Type B pancreatic cell (in vitro differentiated cells): Measurements from ENCODE around the gene CLTCL1. TPM values are rescaled to one million over a fixed set of nuclear protein-coding genes. Genes with fewer than 3 reads are reported as not detected.

Experiments used
- DNase-seq: peaks from one replicate; pipeline ENCODE4 v3.0.0; 2021; ENCODE audit warnings: mixed read lengths; ENCODE audit not compliant: unreplicated experiment; ENCODE audit errors: extremely low spot score
- H3K27ac Mint-ChIP-seq: 2 replicates; pipeline ENCODE4 v1.8.0; 2021; ENCODE audit warnings: mild to moderate bottlenecking, mixed read lengths
- H3K27me3 Mint-ChIP-seq: 2 replicates; pipeline ENCODE4 v1.8.0; 2021; ENCODE audit warnings: mixed read lengths
- H3K36me3 Mint-ChIP-seq: 2 replicates; pipeline ENCODE4 v1.8.0; 2021; ENCODE audit warnings: mixed read lengths
- H3K4me1 Mint-ChIP-seq: one replicate; pipeline ENCODE4 v1.8.0; 2021; ENCODE audit warnings: mixed read lengths; ENCODE audit not compliant: unreplicated experiment
- H3K4me3 Mint-ChIP-seq: 2 replicates; pipeline ENCODE4 v1.8.0; 2021; ENCODE audit warnings: mild to moderate bottlenecking, mixed read lengths
- H3K9me3 Mint-ChIP-seq: 2 replicates; pipeline ENCODE4 v1.8.0; 2021; ENCODE audit warnings: mixed read lengths
- total RNA-seq: library from RNA; stranded (reverse); gene quantifications from 2 replicates; pipeline ENCODE4 v1.2.1, GENCODE V29; 2021; ENCODE audit warnings: low replicate concordance
- TF ChIP-seq, protein P1 (sequence below): fragments of 200-600 bp; sonication (generic); conservative IDR thresholded peaks from 2 replicates; pipeline ENCODE4 v1.5.0; 2021; ENCODE audit warnings: antibody characterized with exemption, mild to moderate bottlenecking

CLTCL1 gene
- total RNA-seq, 1 donor from 2014 or later, result 11.6 TPM

DNA sequence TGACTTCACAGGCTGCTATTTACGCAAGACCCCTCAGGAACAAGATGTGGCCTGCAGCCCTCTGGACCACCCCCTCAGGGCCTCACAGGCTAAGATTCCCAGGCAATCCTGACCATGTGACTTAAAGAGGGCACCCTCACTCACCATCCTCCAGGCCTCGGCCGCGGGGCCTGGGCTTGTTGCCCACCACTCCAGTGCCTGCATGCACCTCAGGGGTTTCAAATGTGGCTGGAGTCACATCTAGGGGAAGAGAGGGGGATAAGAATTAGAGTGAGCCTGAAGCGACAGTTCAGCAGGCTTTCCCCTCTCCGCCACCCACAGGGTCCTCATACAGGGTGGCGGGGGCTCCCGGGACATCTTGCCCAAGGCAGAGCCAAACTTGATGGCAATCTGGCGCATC, 149.1 kb downstream of the CLTCL1 start:
- H3K4me3 Mint-ChIP-seq, result peak overlapping the region; percentile 55
- H3K27ac Mint-ChIP-seq, result no peak overlapping the region
- H3K36me3 Mint-ChIP-seq, result peaks cover 5% of the 10 kb centered on the region
- TF ChIP-seq, protein P1, sequence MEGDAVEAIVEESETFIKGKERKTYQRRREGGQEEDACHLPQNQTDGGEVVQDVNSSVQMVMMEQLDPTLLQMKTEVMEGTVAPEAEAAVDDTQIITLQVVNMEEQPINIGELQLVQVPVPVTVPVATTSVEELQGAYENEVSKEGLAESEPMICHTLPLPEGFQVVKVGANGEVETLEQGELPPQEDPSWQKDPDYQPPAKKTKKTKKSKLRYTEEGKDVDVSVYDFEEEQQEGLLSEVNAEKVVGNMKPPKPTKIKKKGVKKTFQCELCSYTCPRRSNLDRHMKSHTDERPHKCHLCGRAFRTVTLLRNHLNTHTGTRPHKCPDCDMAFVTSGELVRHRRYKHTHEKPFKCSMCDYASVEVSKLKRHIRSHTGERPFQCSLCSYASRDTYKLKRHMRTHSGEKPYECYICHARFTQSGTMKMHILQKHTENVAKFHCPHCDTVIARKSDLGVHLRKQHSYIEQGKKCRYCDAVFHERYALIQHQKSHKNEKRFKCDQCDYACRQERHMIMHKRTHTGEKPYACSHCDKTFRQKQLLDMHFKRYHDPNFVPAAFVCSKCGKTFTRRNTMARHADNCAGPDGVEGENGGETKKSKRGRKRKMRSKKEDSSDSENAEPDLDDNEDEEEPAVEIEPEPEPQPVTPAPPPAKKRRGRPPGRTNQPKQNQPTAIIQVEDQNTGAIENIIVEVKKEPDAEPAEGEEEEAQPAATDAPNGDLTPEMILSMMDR, result no peak
- no peak for DNase-seq
- peaks cover 21% of the 10 kb centered on the region for H3K27me3 Mint-ChIP-seq
- H3K4me1 Mint-ChIP-seq, result peaks cover 12% of the 10 kb centered on the region
- no peaks in the 10 kb centered on the region for H3K9me3 Mint-ChIP-seq

DNA sequence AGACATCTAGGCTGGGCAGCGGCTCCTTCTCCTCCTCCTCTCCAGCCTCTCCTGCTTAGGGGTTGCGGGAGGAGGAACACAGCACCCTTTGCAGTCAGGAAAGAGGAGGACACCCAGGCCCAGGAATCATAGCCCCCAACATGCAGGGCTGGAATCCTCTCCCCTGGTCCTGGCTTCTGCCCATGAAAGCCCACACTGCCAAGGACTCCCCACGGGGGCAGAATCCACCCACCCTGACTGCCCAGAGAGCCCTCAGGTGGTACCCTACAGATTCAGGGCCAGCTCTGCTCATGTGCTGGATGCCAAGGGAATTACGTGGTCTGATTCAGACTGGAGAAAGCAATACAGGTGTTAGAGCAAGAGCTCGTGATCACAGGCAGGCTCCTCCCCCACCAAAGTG, 151.5 kb downstream of the CLTCL1 start:
- Mint-ChIP-seq H3K27ac (no peak overlapping the region), H3K4me3 (no peak overlapping the region), H3K9me3 (no peaks in the 10 kb centered on the region), H3K4me1 (peaks cover 12% of the 10 kb centered on the region), H3K27me3 (peaks cover 5% of the 10 kb centered on the region), H3K36me3 (peaks cover 18% of the 10 kb centered on the region)
- no peak for DNase-seq
- TF ChIP-seq, protein P1, result no peak

DNA sequence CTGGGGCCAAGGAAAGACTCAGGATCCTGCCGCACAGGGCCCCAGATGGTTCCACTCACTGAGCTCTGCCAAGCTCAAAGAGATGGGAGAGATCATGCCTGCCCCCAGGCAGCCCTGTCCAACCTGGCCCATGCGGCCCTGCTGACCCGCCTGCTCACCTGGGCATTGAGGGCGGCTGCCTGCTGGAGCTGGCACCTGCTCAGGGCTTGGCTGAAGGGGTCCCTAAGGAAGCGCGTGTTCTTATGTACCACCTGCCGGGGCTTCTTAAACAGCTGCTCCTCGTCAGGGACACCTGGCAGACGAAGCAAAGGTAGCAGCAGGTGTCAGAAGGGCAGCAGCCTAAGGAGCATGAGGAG, 152.5 kb downstream of the CLTCL1 start:
- Mint-ChIP-seq H3K9me3 (no peaks in the 10 kb centered on the region), H3K36me3 (peaks cover 13% of the 10 kb centered on the region), H3K4me3 (no peak overlapping the region), H3K27me3 (no peaks in the 10 kb centered on the region), H3K27ac (no peak overlapping the region), H3K4me1 (peaks cover 3% of the 10 kb centered on the region)
- DNase-seq, result no peak
- TF ChIP-seq, protein P1, result no peak

DNA sequence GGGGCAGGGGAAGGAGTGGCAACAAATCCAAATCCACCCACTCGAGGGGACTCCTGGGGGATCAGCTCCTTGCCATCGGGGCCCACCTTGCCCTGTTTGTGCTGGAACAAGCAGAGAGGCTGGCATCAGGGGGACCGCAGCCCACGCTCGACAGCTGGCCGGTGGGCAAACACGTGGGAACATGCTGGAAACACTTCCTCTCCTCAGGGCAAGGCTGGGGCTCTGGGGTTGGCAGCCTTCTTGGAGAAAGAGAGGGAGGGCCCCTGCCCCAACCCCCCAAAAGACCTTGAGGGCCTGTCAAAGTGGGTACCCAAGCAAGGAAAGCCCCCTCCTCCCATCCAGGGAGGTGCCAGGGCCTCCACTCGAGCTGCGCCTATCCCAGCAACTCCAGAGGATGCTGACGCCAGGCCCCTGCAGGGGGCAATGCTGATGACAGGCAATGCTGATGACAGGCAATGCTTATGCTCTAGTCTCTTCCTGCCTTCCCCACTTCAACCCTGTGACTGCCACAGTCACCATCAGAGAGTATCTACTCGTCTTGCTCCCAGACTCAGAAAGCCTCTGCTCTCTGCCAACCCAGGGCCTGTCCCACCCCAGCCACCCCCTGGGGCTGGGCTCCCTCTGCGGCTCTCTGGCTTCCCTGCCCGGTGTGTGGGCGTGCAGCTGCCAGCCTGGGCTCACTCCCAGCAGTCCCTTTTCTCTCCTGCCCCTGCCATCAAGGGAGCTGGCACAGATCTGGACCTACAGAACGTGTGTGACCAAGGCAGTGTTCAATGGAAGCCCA, 153.1 kb downstream of the CLTCL1 start:
- Mint-ChIP-seq H3K36me3 (peaks cover 13% of the 10 kb centered on the region), H3K4me1 (no peaks in the 10 kb centered on the region), H3K27me3 (no peaks in the 10 kb centered on the region), H3K9me3 (no peaks in the 10 kb centered on the region), H3K27ac (no peak overlapping the region), H3K4me3 (no peak overlapping the region)
- TF ChIP-seq, protein P1, result no peak
- no peak for DNase-seq

DNA sequence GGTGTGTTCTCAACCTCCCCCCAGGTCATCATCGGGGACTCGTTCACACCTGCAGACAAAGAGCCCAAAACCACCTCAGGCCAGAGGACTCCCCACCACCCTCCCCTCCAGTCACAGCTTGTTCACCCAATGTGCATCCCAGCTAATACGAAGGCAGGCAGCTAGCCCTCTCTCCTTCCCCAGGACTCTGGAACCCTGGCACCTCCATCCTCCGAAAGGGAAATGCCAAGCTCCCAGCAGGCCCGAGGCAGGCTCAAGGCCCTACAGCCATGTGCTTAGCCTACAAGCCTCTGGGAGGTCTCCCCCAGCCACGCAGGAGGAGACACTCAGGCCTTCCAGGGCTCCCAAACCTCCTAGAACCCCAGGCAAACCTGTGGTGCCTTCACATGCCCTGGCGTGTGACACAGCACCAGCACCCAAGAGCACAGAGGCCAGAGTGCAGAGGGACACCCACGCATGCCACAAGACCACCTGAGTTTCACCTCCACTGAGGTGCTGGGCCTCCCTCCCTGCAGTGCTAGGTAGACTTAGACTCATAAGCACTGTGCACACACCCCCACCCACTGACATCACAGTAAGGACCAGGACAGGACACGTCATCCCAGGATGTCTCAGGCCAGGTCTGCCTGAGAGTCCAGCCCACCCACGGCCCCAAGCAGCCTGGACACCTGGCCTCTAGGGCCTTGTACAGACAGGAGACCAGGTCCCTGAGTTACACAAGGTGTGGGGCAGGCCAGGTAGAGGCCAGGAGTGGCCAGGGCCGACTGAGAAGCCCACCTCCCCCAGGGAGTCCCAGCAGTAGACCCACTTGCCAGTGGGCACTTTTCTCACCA, 153.9 kb downstream of the CLTCL1 start:
- TF ChIP-seq, protein P1, result no peak
- no peaks in the 10 kb centered on the region for H3K27me3 Mint-ChIP-seq
- no peak for DNase-seq
- peaks cover 13% of the 10 kb centered on the region for H3K36me3 Mint-ChIP-seq
- H3K9me3 Mint-ChIP-seq, result no peaks in the 10 kb centered on the region
- H3K27ac Mint-ChIP-seq, result no peak overlapping the region
- no peaks in the 10 kb centered on the region for H3K4me1 Mint-ChIP-seq
- H3K4me3 Mint-ChIP-seq, result no peak overlapping the region
